Inflammatory macrophage (primary cell): ENCODE results near the gene TMEM161A.
"Not testable (repeated sequence)": the region's sequence is repeated elsewhere in the genome, so short reads cannot be mapped to it uniquely, and the experiment has no call there.

Experiments
- DNase-seq, 2 donors: peaks; one replicate each; pipeline ENCODE4 v3.0.0-alpha.2; 2020 to 2022
- total RNA-seq, 18 experiments: gene quantifications; one replicate each; lab custom pipeline; 2026; ENCODE audit warnings: mixed read lengths in 6 of 18, inconsistent platforms in 2 of 18; lab: John Stamatoyannopoulos, UW

TMEM161A gene
- 4.2 to 15.1 (median 9.4) reads per million in 18 experiments for total RNA-seq

GRCh38 chr19:19138109-19138981 is at the start of gene TMEM161A:
TSS of gene TMEM161A (minus strand) at chr19:19138478. CDS start at chr19:19138428, 50 bp downstream.
- peak; percentile 98 to 99 for DNase-seq

GRCh38 chr19:19186742-19187141 is 48.5 kb upstream of the TMEM161A start:
- no peak for DNase-seq

GRCh38 chr19:19185853-19186740 is 47.8 kb upstream of the TMEM161A start:
- DNase-seq, result peak; percentile 58 to 76

- DNase-seq, result no peak
Measured at GRCh38 chr19:19181488-19181998, 43.3 kb upstream of the TMEM161A start.

GRCh38 chr19:19179548-19180441 is 41.5 kb upstream of the TMEM161A start:
- no peak for DNase-seq

GRCh38 chr19:19176950-19177349 is 38.7 kb upstream of the TMEM161A start:
- DNase-seq, result no peak

GRCh38 chr19:19173243-19173642 is 35.0 kb upstream of the TMEM161A start:
- not testable (repeated sequence) for DNase-seq

GRCh38 chr19:19171821-19172532 is 33.7 kb upstream of the TMEM161A start:
- peak in 1 of 2 donors; percentile 8 for DNase-seq

GRCh38 chr19:19170873-19171672 is 32.8 kb upstream of the TMEM161A start:
- no peak for DNase-seq

GRCh38 chr19:19170053-19170872 is 32.0 kb upstream of the TMEM161A start, which contains the start of gene MEF2B:
TSS of gene MEF2B (minus strand) at chr19:19170263. CDS start at chr19:19150735, 19,528 bp downstream.
- peak; percentile 26 to 49 for DNase-seq

GRCh38 chr19:19169236-19170052 is 31.2 kb upstream of the TMEM161A start:
- no peak for DNase-seq

GRCh38 chr19:19167612-19168011 is 29.3 kb upstream of the TMEM161A start:
- DNase-seq, result no peak

- DNase-seq, result no peak
Measured at GRCh38 chr19:19165396-19165795, 27.1 kb upstream of the TMEM161A start.

GRCh38 chr19:19162495-19162894 is 24.2 kb upstream of the TMEM161A start:
- DNase-seq, result no peak

- no peak for DNase-seq
Measured at GRCh38 chr19:19160461-19161035, 22.3 kb upstream of the TMEM161A start.

GRCh38 chr19:19159534-19159933 is 21.3 kb upstream of the TMEM161A start:
- DNase-seq, result no peak

GRCh38 chr19:19157808-19158207 is 19.5 kb upstream of the TMEM161A start:
- DNase-seq, result peak in 1 of 2 donors; percentile 11
